Kidney (tissue), 14 donors: Measurements from ENCODE around the gene EMX1. TPM values are rescaled to one million over a fixed set of nuclear protein-coding genes. Genes with fewer than 3 reads are reported as not detected.

Experiments
- DNase-seq, 5 donors: peaks; one replicate each; pipeline ENCODE4 v3.0.0-alpha.2; 2013 to 2020
- FAIRE-seq: peaks from 2 replicates; lab custom pipeline; 2012; peaks lifted over from hg19 to GRCh38; lab: Jason Lieb, UNC
- H3K27ac ChIP-seq, 2 donors: one replicate each; pipeline ENCODE4 v1.7.0; 2013; ENCODE audit warnings: low read depth in 2 of 2, low read length in 2 of 2, inconsistent platforms in 1 of 2
- H3K27me3 ChIP-seq: one replicate; pipeline ENCODE4 v1.7.1; 2013; ENCODE audit warnings: low read length, inconsistent platforms; ENCODE audit not compliant: control insufficient read depth, insufficient read depth
- H3K36me3 ChIP-seq, 3 donors: one replicate each; pipeline versions ENCODE4 v1.7.0 to v1.7.1; 2013; ENCODE audit warnings: low read length in 3 of 3, control low read depth in 1 of 3, inconsistent platforms in 1 of 3; ENCODE audit not compliant: insufficient read depth in 3 of 3, control insufficient read depth in 2 of 3
- H3K4me1 ChIP-seq, 3 donors: one replicate each; pipeline versions ENCODE4 v1.7.0 to v1.7.1; 2013; ENCODE audit warnings: low read length in 3 of 3, inconsistent platforms in 1 of 3, low read depth in 1 of 3; ENCODE audit not compliant: control insufficient read depth in 2 of 3, insufficient read depth in 2 of 3
- H3K4me3 ChIP-seq, 3 donors: one replicate each; pipeline versions ENCODE4 v1.7.0 to v1.8.1; 2013; ENCODE audit warnings: low read length in 3 of 3, control low read depth in 1 of 3, inconsistent platforms in 1 of 3
- H3K9ac ChIP-seq, 3 donors: one replicate each; pipeline versions ENCODE4 v1.7.0 to v1.7.1; 2013; ENCODE audit warnings: low read length in 3 of 3, control low read depth in 1 of 3, inconsistent platforms in 1 of 3
- H3K9me3 ChIP-seq, 3 donors: one replicate each; pipeline versions ENCODE4 v1.7.0 to v1.7.1; 2013; ENCODE audit warnings: low read length in 3 of 3, control low read depth in 1 of 3, inconsistent platforms in 1 of 3; ENCODE audit not compliant: control insufficient read depth in 2 of 3, insufficient read depth in 1 of 3
- intact Hi-C: fragments of 100-400 bp; cut with DNase I; formaldehyde crosslinking; loops from one replicate; pipeline ENCODE4 v1.11.1; 2022
- polyA plus RNA-seq: library from polyadenylated mRNA; stranded (reverse); fragments of 350-450 nt; fragmentation: Illumina TruSeq; extraction: RNeasy Lipid Tissue Mini Kit (QIAGEN cat#74804); gene quantifications from one replicate; pipeline ENCODE4 v1.2.3, GENCODE V29; 2014; ENCODE audit warnings: low read depth, low replicate concordance; ENCODE audit not compliant: insufficient read depth
- total RNA-seq: library from RNA; stranded (reverse); fragmentation: NEBNext Ultra II Directional; extraction: Animal tissue kit (Norgen Biotek cat#: 25700); gene quantifications from one replicate; pipeline ENCODE4 v1.2.1, GENCODE V29; 2021
- TF ChIP-seq, protein P1 (sequence below): IDR thresholded peaks from 3 replicates; pipeline ENCODE4 v1.5.1; 2012; ENCODE audit warnings: mild to moderate bottlenecking, moderate library complexity, borderline replicate concordance; ENCODE audit not compliant: insufficient read depth; ENCODE audit errors: extremely low read depth
- donor health status: control.
- donor health status: control.
- donor health status: control.
- donor health status: control.
- donor health status: control.
- donor health status: DM: yes; HTN: yes; CAD: no.
- donor health status: Normal renal cell carcinoma (clear cell type).

EMX1 gene
- total and polyA plus RNA-seq, 2 donors from 2014 or later, result 19.6 to 132 TPM

DNA sequence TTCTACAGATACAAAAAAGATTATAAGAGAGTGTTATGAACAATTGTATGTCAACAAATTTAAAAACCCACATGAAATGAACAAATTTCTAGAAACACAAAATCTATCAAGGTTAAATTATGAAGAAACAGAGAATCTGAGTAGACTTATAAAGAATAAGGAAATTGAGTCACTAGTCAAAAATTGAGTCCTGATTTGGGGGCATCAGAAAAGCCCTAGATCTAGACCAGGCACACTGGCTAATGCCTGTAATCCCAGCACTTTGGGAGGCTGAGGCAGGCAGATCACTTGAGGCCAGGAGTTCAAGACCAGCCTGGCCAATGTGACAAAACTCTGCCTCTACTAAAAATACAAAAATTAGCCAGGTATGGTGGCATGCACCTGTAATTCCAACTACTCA is 45.4 kb upstream of the EMX1 start:
- Histone ChIP-seq H3K36me3 (no peaks in the 10 kb centered on the region), H3K4me1 (no peaks in the 10 kb centered on the region), H3K9me3 (no peaks in the 10 kb centered on the region), H3K27ac (no peak overlapping the region), H3K9ac (no peak overlapping the region), H3K27me3 (no peaks in the 10 kb centered on the region), H3K4me3 (no peak overlapping the region)
- DNase-seq (no peak), FAIRE-seq (no peak)
- intact Hi-C loops, result no loop called here
- TF ChIP-seq, protein P1, sequence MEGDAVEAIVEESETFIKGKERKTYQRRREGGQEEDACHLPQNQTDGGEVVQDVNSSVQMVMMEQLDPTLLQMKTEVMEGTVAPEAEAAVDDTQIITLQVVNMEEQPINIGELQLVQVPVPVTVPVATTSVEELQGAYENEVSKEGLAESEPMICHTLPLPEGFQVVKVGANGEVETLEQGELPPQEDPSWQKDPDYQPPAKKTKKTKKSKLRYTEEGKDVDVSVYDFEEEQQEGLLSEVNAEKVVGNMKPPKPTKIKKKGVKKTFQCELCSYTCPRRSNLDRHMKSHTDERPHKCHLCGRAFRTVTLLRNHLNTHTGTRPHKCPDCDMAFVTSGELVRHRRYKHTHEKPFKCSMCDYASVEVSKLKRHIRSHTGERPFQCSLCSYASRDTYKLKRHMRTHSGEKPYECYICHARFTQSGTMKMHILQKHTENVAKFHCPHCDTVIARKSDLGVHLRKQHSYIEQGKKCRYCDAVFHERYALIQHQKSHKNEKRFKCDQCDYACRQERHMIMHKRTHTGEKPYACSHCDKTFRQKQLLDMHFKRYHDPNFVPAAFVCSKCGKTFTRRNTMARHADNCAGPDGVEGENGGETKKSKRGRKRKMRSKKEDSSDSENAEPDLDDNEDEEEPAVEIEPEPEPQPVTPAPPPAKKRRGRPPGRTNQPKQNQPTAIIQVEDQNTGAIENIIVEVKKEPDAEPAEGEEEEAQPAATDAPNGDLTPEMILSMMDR, result no peak

DNA sequence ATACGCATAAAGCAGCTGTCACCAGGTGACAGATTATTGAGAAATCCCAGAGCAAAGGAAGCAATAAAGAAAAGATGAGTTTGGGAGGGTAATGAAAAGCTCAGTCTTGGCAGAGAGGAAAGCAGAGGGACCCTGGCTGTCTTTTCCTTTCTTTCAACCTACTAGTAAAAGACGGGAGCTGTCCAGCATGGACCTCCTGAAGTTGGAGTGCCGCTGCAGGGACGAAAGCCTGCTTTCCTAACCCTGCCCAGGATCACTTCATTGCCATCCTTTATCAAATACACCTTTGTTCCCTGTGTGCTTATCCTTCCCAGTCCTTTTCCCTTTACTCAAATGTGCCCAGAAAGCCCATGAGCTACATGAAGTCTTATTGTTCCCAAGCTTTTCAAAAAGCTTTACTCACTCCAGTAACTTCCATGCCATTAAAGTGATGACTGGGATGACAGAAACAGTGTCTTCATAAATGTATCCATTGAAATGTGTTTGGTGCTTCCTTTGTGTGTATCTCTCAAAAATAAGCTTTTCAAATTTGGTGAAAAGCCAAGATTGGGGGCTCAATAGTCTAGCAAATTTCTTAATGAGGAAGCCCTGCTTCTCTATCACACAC is 33.9 kb upstream of the EMX1 start:
- Histone ChIP-seq H3K27me3 (no peaks in the 10 kb centered on the region), H3K27ac (no peak overlapping the region), H3K36me3 (no peaks in the 10 kb centered on the region), H3K4me3 (no peak overlapping the region), H3K4me1 (peaks cover 0 to 9% (median 0%) of the 10 kb centered on the region in 3 donors), H3K9ac (no peak overlapping the region), H3K9me3 (no peaks in the 10 kb centered on the region)
- intact Hi-C loops, result no loop called here
- TF ChIP-seq, protein P1, result no peak
- no peak for FAIRE-seq
- peak in 3 of 5 donors; percentile 72 to 85 (median 83) for DNase-seq

DNA sequence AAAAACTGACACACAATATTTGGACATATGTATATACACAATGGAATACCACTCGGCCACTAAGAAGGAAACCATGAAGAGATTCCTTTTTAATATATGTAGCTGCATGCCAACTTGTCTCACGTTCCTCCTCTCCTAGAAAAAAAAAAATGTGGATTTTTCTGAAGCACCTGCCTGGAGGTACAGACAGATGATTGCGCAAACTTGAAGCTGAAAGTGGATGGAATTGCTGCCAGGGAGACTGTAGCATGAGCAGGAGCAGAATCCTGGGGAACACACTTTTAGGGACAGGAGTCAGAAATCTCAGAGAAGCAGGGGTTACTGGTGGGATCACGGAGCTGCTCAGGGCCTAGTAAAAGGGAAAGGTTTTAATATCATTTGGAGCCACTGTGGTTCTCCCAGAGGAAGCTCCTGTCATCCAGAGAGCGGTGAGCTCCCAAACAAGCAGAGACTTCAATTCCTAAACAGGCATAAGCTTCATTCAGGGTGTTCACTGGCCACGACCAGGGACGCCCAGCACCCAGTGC is 30.8 kb upstream of the EMX1 start:
- DNase-seq, result no peak
- peak overlapping the region in 1 of 3 donors; percentile 63 for H3K9ac ChIP-seq

More for the DNA sequence above, 30.8 kb upstream of the EMX1 start:
- Histone ChIP-seq H3K27me3 (no peaks in the 10 kb centered on the region), H3K36me3 (peaks cover 0 to 3% (median 3%) of the 10 kb centered on the region in 3 donors), H3K27ac (no peak overlapping the region), H3K9me3 (no peaks in the 10 kb centered on the region), H3K4me3 (peak overlapping the region in 2 of 3 donors; percentile 30 to 73), H3K4me1 (peaks cover 0 to 23% (median 5%) of the 10 kb centered on the region in 3 donors)
- no peak for FAIRE-seq
- TF ChIP-seq, protein P1, result no peak
- intact Hi-C loops, result no loop called here
